Measurements from ENCODE around the gene HAVCR1. TPM values are rescaled to one million over a fixed set of nuclear protein-coding genes. Genes with fewer than 3 reads are reported as not detected.

HAVCR1 gene
- total and polyA plus RNA-seq, 8 donors = 0.18 TPM; not detected in 7

DNA sequence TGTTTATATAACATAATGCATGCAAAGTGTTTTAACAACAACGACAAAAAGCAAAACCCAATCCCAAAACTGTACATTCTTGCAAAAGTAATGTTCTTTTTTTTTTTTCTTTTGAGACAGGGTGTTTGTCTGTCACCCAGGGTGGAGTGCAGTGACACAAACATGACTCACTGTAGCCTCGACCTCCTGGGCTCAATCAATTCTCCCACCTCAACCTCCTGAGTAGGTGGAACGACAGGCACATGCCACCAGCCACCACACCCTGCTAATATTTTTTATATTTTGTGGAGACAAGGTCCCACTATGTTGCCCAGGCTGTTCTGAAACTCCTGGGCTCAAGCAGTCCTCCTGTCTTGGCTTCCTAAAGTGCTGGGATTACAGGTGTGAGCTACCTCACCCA lies 13.6 kb upstream of the HAVCR1 start:
- FAIRE-seq (no peak), ATAC-seq (no peak), DNase-seq (no peak)
- H3K4me3 ChIP-seq = no peak overlapping the region
- TF ChIP-seq, protein P1, sequence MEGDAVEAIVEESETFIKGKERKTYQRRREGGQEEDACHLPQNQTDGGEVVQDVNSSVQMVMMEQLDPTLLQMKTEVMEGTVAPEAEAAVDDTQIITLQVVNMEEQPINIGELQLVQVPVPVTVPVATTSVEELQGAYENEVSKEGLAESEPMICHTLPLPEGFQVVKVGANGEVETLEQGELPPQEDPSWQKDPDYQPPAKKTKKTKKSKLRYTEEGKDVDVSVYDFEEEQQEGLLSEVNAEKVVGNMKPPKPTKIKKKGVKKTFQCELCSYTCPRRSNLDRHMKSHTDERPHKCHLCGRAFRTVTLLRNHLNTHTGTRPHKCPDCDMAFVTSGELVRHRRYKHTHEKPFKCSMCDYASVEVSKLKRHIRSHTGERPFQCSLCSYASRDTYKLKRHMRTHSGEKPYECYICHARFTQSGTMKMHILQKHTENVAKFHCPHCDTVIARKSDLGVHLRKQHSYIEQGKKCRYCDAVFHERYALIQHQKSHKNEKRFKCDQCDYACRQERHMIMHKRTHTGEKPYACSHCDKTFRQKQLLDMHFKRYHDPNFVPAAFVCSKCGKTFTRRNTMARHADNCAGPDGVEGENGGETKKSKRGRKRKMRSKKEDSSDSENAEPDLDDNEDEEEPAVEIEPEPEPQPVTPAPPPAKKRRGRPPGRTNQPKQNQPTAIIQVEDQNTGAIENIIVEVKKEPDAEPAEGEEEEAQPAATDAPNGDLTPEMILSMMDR (IDR thresholded peaks at IDR 0.05) = no peak
- intact Hi-C loops (cut with DNase I) = no loop called here
- 46 to 64% methylated on average over 3 of the region's 3 CpGs for WGBS, 2 donors
- no peaks in the 10 kb centered on the region for H3K36me3 ChIP-seq
- no peaks in the 10 kb centered on the region for H3K4me1 ChIP-seq
- H3K27ac ChIP-seq = no peak overlapping the region
- no peaks in the 10 kb centered on the region for H3K9me3 ChIP-seq
- H3K27me3 ChIP-seq = no peaks in the 10 kb centered on the region

DNA sequence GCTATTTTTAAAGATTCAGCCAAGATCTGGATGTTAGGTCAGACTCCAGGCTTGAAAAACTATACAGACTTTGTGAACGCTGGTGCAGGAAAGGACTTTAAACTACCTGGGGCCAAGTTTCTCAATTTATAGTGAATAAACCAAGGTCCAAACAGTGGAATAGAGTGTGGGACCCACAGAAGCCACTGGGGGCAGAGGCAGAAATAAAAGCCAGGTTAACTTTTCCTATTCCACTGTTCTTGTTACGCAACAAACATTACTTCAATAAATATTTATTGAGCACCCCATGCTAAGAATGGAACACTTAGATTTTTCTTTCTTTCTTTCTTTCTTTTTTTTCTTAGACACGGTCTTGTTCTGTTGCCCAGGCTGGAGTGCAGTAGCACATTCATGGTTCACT lies 11.0 kb upstream of the HAVCR1 start:
- no peaks in the 10 kb centered on the region for H3K9me3 ChIP-seq
- no peak for ATAC-seq
- WGBS, 2 donors = 61 to 73% methylated on average over 3 of the region's 3 CpGs
- H3K4me1 ChIP-seq = no peaks in the 10 kb centered on the region
- no peak overlapping the region for H3K27ac ChIP-seq
- intact Hi-C loops (cut with DNase I) = no loop called here
- TF ChIP-seq, protein P1 (IDR thresholded peaks at IDR 0.05) = no peak
- no peak for DNase-seq
- H3K4me3 ChIP-seq = no peak overlapping the region
- H3K27me3 ChIP-seq = no peaks in the 10 kb centered on the region
- H3K36me3 ChIP-seq = no peaks in the 10 kb centered on the region
- FAIRE-seq = no peak

DNA sequence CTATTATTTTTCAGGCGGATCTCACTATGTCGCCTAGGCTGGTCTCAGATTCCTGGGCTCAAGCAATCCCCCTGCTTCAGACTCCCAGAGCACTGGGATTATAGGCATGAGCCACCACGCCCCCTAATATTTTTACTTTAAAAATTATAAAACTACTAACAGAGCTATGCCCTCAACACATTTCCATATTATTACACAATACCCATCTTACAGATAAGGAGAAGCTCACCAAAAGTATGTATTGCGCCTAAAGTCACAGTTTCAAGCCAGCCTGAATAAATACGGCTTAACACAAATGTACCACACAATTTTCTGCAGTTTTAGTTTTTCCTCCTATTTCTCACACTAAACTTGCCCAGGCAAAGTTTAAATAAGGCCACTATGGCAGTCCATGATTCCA lies 9.9 kb upstream of the HAVCR1 start:
- intact Hi-C loops (cut with DNase I) = no loop called here
- Histone ChIP-seq H3K4me3 (no peak overlapping the region), H3K27me3 (no peaks in the 10 kb centered on the region), H3K4me1 (no peaks in the 10 kb centered on the region), H3K27ac (no peak overlapping the region), H3K9me3 (no peaks in the 10 kb centered on the region), H3K36me3 (no peaks in the 10 kb centered on the region)
- ATAC-seq (no peak), FAIRE-seq (no peak), DNase-seq (no peak)
- WGBS, 2 donors = 72 to 91% methylated on average over 5 of the region's 5 CpGs
- TF ChIP-seq, protein P1 (IDR thresholded peaks at IDR 0.05) = no peak

DNA sequence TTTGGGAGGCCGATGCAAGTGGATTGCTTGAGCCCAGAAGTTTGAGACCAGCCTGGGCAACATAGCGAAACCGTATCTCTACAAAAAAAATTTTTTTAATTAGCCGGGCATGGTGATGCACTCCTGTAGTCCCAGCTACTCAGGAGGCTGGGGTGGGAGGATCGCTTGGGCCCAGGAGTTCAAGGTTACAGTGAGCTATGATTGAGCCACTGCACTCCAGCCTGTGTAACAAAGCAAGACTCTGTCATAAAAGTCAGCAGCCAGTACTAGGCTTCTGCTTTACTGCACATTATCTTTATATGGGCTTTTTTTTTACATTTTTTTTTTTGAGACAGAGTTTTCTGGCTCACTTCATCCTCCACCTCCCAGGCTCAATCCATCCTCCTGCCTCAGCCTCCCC lies 9.4 kb upstream of the HAVCR1 start:
- Histone ChIP-seq H3K36me3 (no peaks in the 10 kb centered on the region), H3K27ac (no peak overlapping the region), H3K27me3 (no peaks in the 10 kb centered on the region), H3K4me3 (no peak overlapping the region), H3K4me1 (no peaks in the 10 kb centered on the region), H3K9me3 (no peaks in the 10 kb centered on the region)
- ATAC-seq (no peak), DNase-seq (no peak), FAIRE-seq (no peak)
- intact Hi-C loops (cut with DNase I) = no loop called here
- WGBS, 2 donors = 86 to 93% methylated on average over 5 of the region's 5 CpGs
- TF ChIP-seq, protein P1 (IDR thresholded peaks at IDR 0.05) = no peak

DNA sequence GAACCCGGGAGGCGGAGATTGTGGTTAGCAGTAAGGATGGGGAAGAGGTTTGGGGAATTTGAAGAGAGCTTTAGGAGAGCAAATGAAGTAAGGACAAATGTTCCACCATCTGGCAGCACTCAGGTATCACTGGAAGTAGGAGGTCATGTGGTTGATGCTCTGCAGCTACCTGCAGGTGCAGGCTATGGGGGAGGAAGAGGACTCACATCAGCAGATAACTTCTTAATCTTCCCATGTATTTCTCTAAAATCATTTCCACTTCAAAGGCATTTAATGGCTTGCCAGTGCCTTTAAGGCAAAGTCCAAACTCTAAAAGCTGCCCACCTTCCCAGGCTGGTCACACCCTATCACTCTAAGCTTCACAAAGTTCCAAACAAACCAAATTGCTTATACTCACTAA lies 8.1 kb upstream of the HAVCR1 start:
- Histone ChIP-seq H3K4me1 (no peaks in the 10 kb centered on the region), H3K9me3 (no peaks in the 10 kb centered on the region), H3K36me3 (no peaks in the 10 kb centered on the region), H3K4me3 (no peak overlapping the region), H3K27ac (no peak overlapping the region), H3K27me3 (no peaks in the 10 kb centered on the region)
- ATAC-seq (no peak), FAIRE-seq (no peak), DNase-seq (no peak)
- TF ChIP-seq, protein P1 (IDR thresholded peaks at IDR 0.05) = no peak
- 42 to 61% methylated on average over 2 of the region's 2 CpGs for WGBS, 2 donors
- intact Hi-C loops (cut with DNase I) = no loop called here
